Measurements from ENCODE around the gene ACTN4.

ACTN4 gene

GRCh38 chr19:38695832-38696728 is 48.6 kb downstream of the ACTN4 start:
- H3K4me3 ChIP-seq (ENCODE audit: low read depth, low read length), result no peak overlapping the region
- DNase-seq (ENCODE audit: low read depth), result no peak
- TF ChIP-seq CTCF (IDR thresholded peaks at IDR 0.05; ENCODE audit: low read depth, low read length), result no peak
- TF ChIP-seq POLR2A (IDR thresholded peaks at IDR 0.05; ENCODE audit: extremely low read depth, insufficient read length), result no peak
- TF ChIP-seq MYC (IDR thresholded peaks at IDR 0.05; ENCODE audit: low read depth, low read length), result no peak
- no peak for TF ChIP-seq MAX (IDR thresholded peaks at IDR 0.05; ENCODE audit: low read depth, low read length)

- H3K4me3 ChIP-seq (ENCODE audit: low read depth, low read length), result no peak overlapping the region
- DNase-seq (ENCODE audit: low read depth), result no peak
- TF ChIP-seq MYC (IDR thresholded peaks at IDR 0.05; ENCODE audit: low read depth, low read length) (no peak), CTCF (IDR thresholded peaks at IDR 0.05; ENCODE audit: low read depth, low read length) (no peak), MAX (IDR thresholded peaks at IDR 0.05; ENCODE audit: low read depth, low read length) (no peak), POLR2A (IDR thresholded peaks at IDR 0.05; ENCODE audit: extremely low read depth, insufficient read length) (no peak)
These were observed 49.2 kb downstream of the ACTN4 start for GRCh38 chr19:38696729-38697055.

- no peak for TF ChIP-seq CTCF (IDR thresholded peaks at IDR 0.05; ENCODE audit: low read depth, low read length)
- no peak for TF ChIP-seq MYC (IDR thresholded peaks at IDR 0.05; ENCODE audit: low read depth, low read length)
- no peak for TF ChIP-seq POLR2A (IDR thresholded peaks at IDR 0.05; ENCODE audit: extremely low read depth, insufficient read length)
- TF ChIP-seq MAX (IDR thresholded peaks at IDR 0.05; ENCODE audit: low read depth, low read length), result no peak
- no peak overlapping the region for H3K4me3 ChIP-seq (ENCODE audit: low read depth, low read length)
- DNase-seq (ENCODE audit: low read depth), result no peak
These were observed 49.7 kb downstream of the ACTN4 start for GRCh38 chr19:38697197-38697596.

GRCh38 chr19:38697641-38698071 is 50.2 kb downstream of the ACTN4 start:
- no peak overlapping the region for H3K4me3 ChIP-seq (ENCODE audit: low read depth, low read length)
- no peak for TF ChIP-seq POLR2A (IDR thresholded peaks at IDR 0.05; ENCODE audit: extremely low read depth, insufficient read length)
- no peak for TF ChIP-seq MYC (IDR thresholded peaks at IDR 0.05; ENCODE audit: low read depth, low read length)
- TF ChIP-seq CTCF (IDR thresholded peaks at IDR 0.05; ENCODE audit: low read depth, low read length), result no peak
- no peak for TF ChIP-seq MAX (IDR thresholded peaks at IDR 0.05; ENCODE audit: low read depth, low read length)
- DNase-seq (ENCODE audit: low read depth), result no peak

- DNase-seq (ENCODE audit: low read depth), result no peak
- TF ChIP-seq CTCF (IDR thresholded peaks at IDR 0.05; ENCODE audit: low read depth, low read length) (no peak), POLR2A (IDR thresholded peaks at IDR 0.05; ENCODE audit: extremely low read depth, insufficient read length) (no peak), MAX (IDR thresholded peaks at IDR 0.05; ENCODE audit: low read depth, low read length) (no peak), MYC (IDR thresholded peaks at IDR 0.05; ENCODE audit: low read depth, low read length) (no peak)
- no peak overlapping the region for H3K4me3 ChIP-seq (ENCODE audit: low read depth, low read length)
These were observed 51.0 kb downstream of the ACTN4 start for GRCh38 chr19:38698225-38699026.

Measured in NB4 (cell line).